ENCODE data around the gene HHIPL1. TPM values are rescaled to one million over a fixed set of nuclear protein-coding genes. Genes with fewer than 3 reads are reported as not detected.

HHIPL1 gene
- total and polyA plus RNA-seq, 2 experiments from 2014 or later = 0.83 to 1.4 TPM

- H3K9me2 ChIP-seq (replicated peaks; ENCODE audit: insufficient read depth) = no peaks in the 10 kb centered on the region
- H4K20me1 ChIP-seq (ENCODE audit: insufficient read depth, poor library complexity, severe bottlenecking) = no peaks in the 10 kb centered on the region
- DNase-seq (ENCODE audit: low spot score) = no peak
- no peaks in the 10 kb centered on the region for H3K36me3 ChIP-seq (replicated peaks; ENCODE audit: insufficient read depth, low read depth)
- TF ChIP-seq EZH2phosphoT487 (IDR thresholded peaks at IDR 0.05; ENCODE audit: low read depth, severe bottlenecking, unreplicated experiment) (no peak), EZH2 (IDR thresholded peaks at IDR 0.05; ENCODE audit: borderline replicate concordance) (no peak), CTCF (IDR thresholded peaks at IDR 0.05; ENCODE audit: poor library complexity) (no peak)
- H3K4me2 ChIP-seq = no peak overlapping the region
- no peaks in the 10 kb centered on the region for H3K27me3 ChIP-seq
- WGBS (ENCODE audit: low lambda C conversion rate, missing lambda C conversion rate) = 59% methylated on average over 6 of the region's 6 CpGs
- no peaks in the 10 kb centered on the region for H3K79me2 ChIP-seq
- H2AFZ ChIP-seq = no peak overlapping the region
- H3K4me1 ChIP-seq (ENCODE audit: insufficient read depth) = peaks cover 5% of the 10 kb centered on the region
- no peak overlapping the region for H3K27ac ChIP-seq
- no peaks in the 10 kb centered on the region for H3K9me3 ChIP-seq (ENCODE audit: low read depth)
- H3K4me3 ChIP-seq = no peak overlapping the region
These were observed 23.0 kb upstream of the HHIPL1 start for GRCh38 chr14:99621948-99622347.

GRCh38 chr14:99624024-99624423, 20.9 kb upstream of the HHIPL1 start:
- Histone ChIP-seq H3K27me3 (no peaks in the 10 kb centered on the region), H2AFZ (no peak overlapping the region), H3K4me3 (no peak overlapping the region), H3K9me2 (replicated peaks; ENCODE audit: insufficient read depth) (no peaks in the 10 kb centered on the region), H3K4me2 (no peak overlapping the region), H3K36me3 (replicated peaks; ENCODE audit: insufficient read depth, low read depth) (no peaks in the 10 kb centered on the region), H4K20me1 (ENCODE audit: insufficient read depth, poor library complexity, severe bottlenecking) (no peaks in the 10 kb centered on the region), H3K79me2 (no peaks in the 10 kb centered on the region), H3K4me1 (ENCODE audit: insufficient read depth) (peaks cover 5% of the 10 kb centered on the region), H3K9me3 (ENCODE audit: low read depth) (no peaks in the 10 kb centered on the region), H3K27ac (no peak overlapping the region)
- WGBS (ENCODE audit: low lambda C conversion rate, missing lambda C conversion rate) = 80% methylated on average over 6 of the region's 6 CpGs
- TF ChIP-seq EZH2phosphoT487 (IDR thresholded peaks at IDR 0.05; ENCODE audit: low read depth, severe bottlenecking, unreplicated experiment) (no peak), CTCF (IDR thresholded peaks at IDR 0.05; ENCODE audit: poor library complexity) (no peak), EZH2 (IDR thresholded peaks at IDR 0.05; ENCODE audit: borderline replicate concordance) (no peak)
- DNase-seq (ENCODE audit: low spot score) = no peak

GRCh38 chr14:99624971-99625370, 20.0 kb upstream of the HHIPL1 start:
- DNase-seq (ENCODE audit: low spot score) = no peak
- no peaks in the 10 kb centered on the region for H3K79me2 ChIP-seq
- H3K27me3 ChIP-seq = no peaks in the 10 kb centered on the region
- H3K27ac ChIP-seq = no peak overlapping the region
- peaks cover 5% of the 10 kb centered on the region for H3K4me1 ChIP-seq (ENCODE audit: insufficient read depth)
- H3K4me2 ChIP-seq = no peak overlapping the region
- no peaks in the 10 kb centered on the region for H3K9me2 ChIP-seq (replicated peaks; ENCODE audit: insufficient read depth)
- WGBS (ENCODE audit: low lambda C conversion rate, missing lambda C conversion rate) = 88% methylated on average over 13 of the region's 13 CpGs
- no peak for TF ChIP-seq EZH2phosphoT487 (IDR thresholded peaks at IDR 0.05; ENCODE audit: low read depth, severe bottlenecking, unreplicated experiment)
- TF ChIP-seq EZH2 (IDR thresholded peaks at IDR 0.05; ENCODE audit: borderline replicate concordance) = no peak
- no peak for TF ChIP-seq CTCF (IDR thresholded peaks at IDR 0.05; ENCODE audit: poor library complexity)
- H3K36me3 ChIP-seq (replicated peaks; ENCODE audit: insufficient read depth, low read depth) = no peaks in the 10 kb centered on the region
- H4K20me1 ChIP-seq (ENCODE audit: insufficient read depth, poor library complexity, severe bottlenecking) = no peaks in the 10 kb centered on the region
- no peaks in the 10 kb centered on the region for H3K9me3 ChIP-seq (ENCODE audit: low read depth)
- H3K4me3 ChIP-seq = no peak overlapping the region
- no peak overlapping the region for H2AFZ ChIP-seq

GRCh38 chr14:99625476-99625875, 19.5 kb upstream of the HHIPL1 start:
- no peaks in the 10 kb centered on the region for H3K36me3 ChIP-seq (replicated peaks; ENCODE audit: insufficient read depth, low read depth)
- H3K4me2 ChIP-seq = no peak overlapping the region
- H3K27ac ChIP-seq = no peak overlapping the region
- no peaks in the 10 kb centered on the region for H3K27me3 ChIP-seq
- H3K9me2 ChIP-seq (replicated peaks; ENCODE audit: insufficient read depth) = no peaks in the 10 kb centered on the region
- H3K9me3 ChIP-seq (ENCODE audit: low read depth) = no peaks in the 10 kb centered on the region
- H3K4me3 ChIP-seq = no peak overlapping the region
- no peak overlapping the region for H2AFZ ChIP-seq
- no peak for DNase-seq (ENCODE audit: low spot score)
- 90% methylated on average over 3 of the region's 3 CpGs for WGBS (ENCODE audit: low lambda C conversion rate, missing lambda C conversion rate)
- H3K79me2 ChIP-seq = no peaks in the 10 kb centered on the region
- TF ChIP-seq EZH2 (IDR thresholded peaks at IDR 0.05; ENCODE audit: borderline replicate concordance) = no peak
- TF ChIP-seq CTCF (IDR thresholded peaks at IDR 0.05; ENCODE audit: poor library complexity) = no peak
- no peak for TF ChIP-seq EZH2phosphoT487 (IDR thresholded peaks at IDR 0.05; ENCODE audit: low read depth, severe bottlenecking, unreplicated experiment)
- H3K4me1 ChIP-seq (ENCODE audit: insufficient read depth) = peaks cover 5% of the 10 kb centered on the region
- no peaks in the 10 kb centered on the region for H4K20me1 ChIP-seq (ENCODE audit: insufficient read depth, poor library complexity, severe bottlenecking)
